AG04449 (cell line): Measurements from ENCODE around the gene LRMDA.

Experiments
- CTCF ChIA-PET: fragments of 350-600 bp; formaldehyde crosslinking; extraction: SDS; loops from one replicate; lab custom pipeline; 2021; ENCODE audit warnings: antibody characterized with exemption; lab: Yijun Ruan, JAX
- POLR2A ChIA-PET: fragments of 400-600, 350-600 bp; formaldehyde crosslinking; extraction: SDS; loops from one replicate; lab custom pipeline; 2020; ENCODE audit warnings: antibody characterized with exemption, inconsistent platforms; lab: Yijun Ruan, JAX
- DNase-seq: peaks from one replicate; pipeline ENCODE4 v3.0.0-alpha.2; 2010; ENCODE audit warnings: low read depth, low spot score
- H3K4me3 ChIP-seq: 2 replicates; pipeline ENCODE4 v1.5.1; 2011; ENCODE audit warnings: low read depth, mild to moderate bottlenecking, control low read depth, low read length
- CTCF ChIP-seq: IDR thresholded peaks from one replicate; pipeline ENCODE4 v1.5.1; 2011; ENCODE audit warnings: mild to moderate bottlenecking, moderate library complexity, low read length, control low read depth, inconsistent platforms; ENCODE audit not compliant: insufficient read depth; ENCODE audit errors: missing control alignments

LRMDA gene

GRCh38 chr10:76045174-76045573 is 613.8 kb downstream of the LRMDA start:
- CTCF ChIA-PET: interaction anchor here (0.8 to 4.4 kb wide), 2 partner anchors 8 to 647 kb away, joined by 3 to 26 read pairs; no protein-coding TSS in a partner anchor
- TF ChIP-seq CTCF: no peak
- DNase-seq: no peak
- POLR2A ChIA-PET: no interaction called here
- no peak overlapping the region for H3K4me3 ChIP-seq

GRCh38 chr10:76047521-76047920 is 616.1 kb downstream of the LRMDA start:
- POLR2A ChIA-PET: no interaction called here
- no peak overlapping the region for H3K4me3 ChIP-seq
- CTCF ChIA-PET: interaction anchor here (4.4 kb wide), 1 partner anchor 10 kb away, joined by 26 read pairs; no protein-coding TSS in a partner anchor
- no peak for TF ChIP-seq CTCF
- no peak for DNase-seq

GRCh38 chr10:76049581-76050290 is 618.3 kb downstream of the LRMDA start:
- CTCF ChIA-PET: no interaction called here
- POLR2A ChIA-PET: no interaction called here
- no peak for TF ChIP-seq CTCF
- DNase-seq: no peak
- H3K4me3 ChIP-seq: no peak overlapping the region

GRCh38 chr10:76050291-76050625 is 618.8 kb downstream of the LRMDA start:
- ChIA-PET CTCF (no interaction called here), POLR2A (no interaction called here)
- TF ChIP-seq CTCF: no peak
- H3K4me3 ChIP-seq: no peak overlapping the region
- DNase-seq: no peak

- no peak for DNase-seq
- CTCF ChIA-PET: interaction anchor here (2.0 kb wide), 1 partner anchor 14 kb away, joined by 6 read pairs; no protein-coding TSS in a partner anchor
Observed at GRCh38 chr10:76051007-76051936, 619.8 kb downstream of the LRMDA start.

More at GRCh38 chr10:76051007-76051936, 619.8 kb downstream of the LRMDA start:
- no peak for TF ChIP-seq CTCF
- H3K4me3 ChIP-seq: no peak overlapping the region
- POLR2A ChIA-PET: no interaction called here
